PC-3 (cell line): ENCODE data around the gene YKT6.

Experiments
- EZH2phosphoT487 ChIP-seq: fragments of 300-600 bp; sonication (generic); IDR thresholded peaks from 2 replicates; pipeline ENCODE4 v1.6.1; 2018; ENCODE audit warnings: mild to moderate bottlenecking, antibody characterized with exemption, low read length, borderline replicate concordance
- TF ChIP-seq, protein P1 (sequence below): fragments of 300-600 bp; sonication (generic); conservative IDR thresholded peaks from 2 replicates; pipeline ENCODE4 v1.5.1; 2017; ENCODE audit warnings: antibody characterized with exemption, low read depth, mild to moderate bottlenecking, low read length

DNA sequence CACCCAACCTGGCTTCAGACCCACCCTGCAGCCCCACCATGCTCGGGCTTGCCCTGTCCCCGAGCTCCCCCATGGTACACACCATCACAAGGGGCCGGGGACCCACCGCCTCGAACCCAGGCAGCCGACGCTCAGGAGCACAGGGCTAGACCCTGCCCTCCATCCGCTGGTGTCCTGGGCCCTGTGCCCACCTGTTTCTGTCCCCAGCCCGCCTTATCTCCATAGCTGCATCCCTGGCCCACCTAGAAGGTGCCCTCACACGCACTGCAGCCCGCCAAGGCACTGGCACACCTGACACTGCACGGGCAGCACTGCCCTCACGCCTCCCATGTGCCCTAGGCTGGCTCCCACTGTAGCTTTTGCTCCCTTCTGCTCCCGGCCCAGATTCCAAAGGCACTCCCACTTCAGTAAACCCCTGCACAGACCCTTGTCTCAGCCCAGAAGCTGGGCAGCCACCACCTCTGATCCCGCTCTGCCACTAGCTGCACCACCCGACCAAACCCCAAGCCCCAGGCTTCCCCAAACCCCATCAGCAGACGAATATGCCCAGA, 17.1 kb downstream of the YKT6 start:
- TF ChIP-seq EZH2phosphoT487 = no peak
- TF ChIP-seq, protein P1, sequence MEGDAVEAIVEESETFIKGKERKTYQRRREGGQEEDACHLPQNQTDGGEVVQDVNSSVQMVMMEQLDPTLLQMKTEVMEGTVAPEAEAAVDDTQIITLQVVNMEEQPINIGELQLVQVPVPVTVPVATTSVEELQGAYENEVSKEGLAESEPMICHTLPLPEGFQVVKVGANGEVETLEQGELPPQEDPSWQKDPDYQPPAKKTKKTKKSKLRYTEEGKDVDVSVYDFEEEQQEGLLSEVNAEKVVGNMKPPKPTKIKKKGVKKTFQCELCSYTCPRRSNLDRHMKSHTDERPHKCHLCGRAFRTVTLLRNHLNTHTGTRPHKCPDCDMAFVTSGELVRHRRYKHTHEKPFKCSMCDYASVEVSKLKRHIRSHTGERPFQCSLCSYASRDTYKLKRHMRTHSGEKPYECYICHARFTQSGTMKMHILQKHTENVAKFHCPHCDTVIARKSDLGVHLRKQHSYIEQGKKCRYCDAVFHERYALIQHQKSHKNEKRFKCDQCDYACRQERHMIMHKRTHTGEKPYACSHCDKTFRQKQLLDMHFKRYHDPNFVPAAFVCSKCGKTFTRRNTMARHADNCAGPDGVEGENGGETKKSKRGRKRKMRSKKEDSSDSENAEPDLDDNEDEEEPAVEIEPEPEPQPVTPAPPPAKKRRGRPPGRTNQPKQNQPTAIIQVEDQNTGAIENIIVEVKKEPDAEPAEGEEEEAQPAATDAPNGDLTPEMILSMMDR = no peak
